Subcutaneous adipose tissue (tissue), 4 donors: ENCODE results near the gene RAPGEF4. TPM values are rescaled to one million over a fixed set of nuclear protein-coding genes. Genes with fewer than 3 reads are reported as not detected.

Experiments used
- total RNA-seq, 4 donors: library from RNA; depleted of rRNA; stranded (reverse); fragments of >200 nt; gene quantifications; one replicate each; pipeline ENCODE4 v1.1.0, GENCODE V29; 2016
- TF ChIP-seq, protein P1 (sequence below): fragments of 450-650 bp; IDR thresholded peaks from one replicate; pipeline ENCODE4 v1.5.1; 2016; ENCODE audit warnings: low read depth, mild to moderate bottlenecking, control low read depth, antibody characterized with exemption, moderate library complexity

Gene RAPGEF4
- total RNA-seq, 4 donors from 2014 or later: 7.0 to 15.0 (median 11.2) TPM

GRCh38 chr2:172968061-172968469, 232.4 kb downstream of the RAPGEF4 start:
- TF ChIP-seq, protein P1, sequence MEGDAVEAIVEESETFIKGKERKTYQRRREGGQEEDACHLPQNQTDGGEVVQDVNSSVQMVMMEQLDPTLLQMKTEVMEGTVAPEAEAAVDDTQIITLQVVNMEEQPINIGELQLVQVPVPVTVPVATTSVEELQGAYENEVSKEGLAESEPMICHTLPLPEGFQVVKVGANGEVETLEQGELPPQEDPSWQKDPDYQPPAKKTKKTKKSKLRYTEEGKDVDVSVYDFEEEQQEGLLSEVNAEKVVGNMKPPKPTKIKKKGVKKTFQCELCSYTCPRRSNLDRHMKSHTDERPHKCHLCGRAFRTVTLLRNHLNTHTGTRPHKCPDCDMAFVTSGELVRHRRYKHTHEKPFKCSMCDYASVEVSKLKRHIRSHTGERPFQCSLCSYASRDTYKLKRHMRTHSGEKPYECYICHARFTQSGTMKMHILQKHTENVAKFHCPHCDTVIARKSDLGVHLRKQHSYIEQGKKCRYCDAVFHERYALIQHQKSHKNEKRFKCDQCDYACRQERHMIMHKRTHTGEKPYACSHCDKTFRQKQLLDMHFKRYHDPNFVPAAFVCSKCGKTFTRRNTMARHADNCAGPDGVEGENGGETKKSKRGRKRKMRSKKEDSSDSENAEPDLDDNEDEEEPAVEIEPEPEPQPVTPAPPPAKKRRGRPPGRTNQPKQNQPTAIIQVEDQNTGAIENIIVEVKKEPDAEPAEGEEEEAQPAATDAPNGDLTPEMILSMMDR: no peak

DNA sequence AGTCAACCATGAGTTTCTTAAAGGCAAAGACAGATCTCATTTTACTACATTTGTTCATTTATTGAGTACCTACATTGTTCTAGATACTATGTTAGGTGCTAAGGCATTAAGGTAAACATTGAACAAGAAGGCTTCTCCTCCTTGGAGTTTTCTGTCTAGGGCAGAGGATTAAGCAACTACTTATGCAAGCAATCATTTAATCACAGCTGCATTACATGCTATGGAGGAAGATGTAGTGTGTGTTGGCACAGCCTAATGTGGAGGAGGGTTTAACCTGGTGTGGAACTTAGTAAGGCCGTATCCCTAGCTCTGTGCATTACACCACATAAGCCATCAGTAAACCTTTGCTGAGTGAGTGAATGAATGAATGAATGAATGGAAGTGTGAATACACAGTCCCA, 233.5 kb downstream of the RAPGEF4 start:
- TF ChIP-seq, protein P1: no peak

DNA sequence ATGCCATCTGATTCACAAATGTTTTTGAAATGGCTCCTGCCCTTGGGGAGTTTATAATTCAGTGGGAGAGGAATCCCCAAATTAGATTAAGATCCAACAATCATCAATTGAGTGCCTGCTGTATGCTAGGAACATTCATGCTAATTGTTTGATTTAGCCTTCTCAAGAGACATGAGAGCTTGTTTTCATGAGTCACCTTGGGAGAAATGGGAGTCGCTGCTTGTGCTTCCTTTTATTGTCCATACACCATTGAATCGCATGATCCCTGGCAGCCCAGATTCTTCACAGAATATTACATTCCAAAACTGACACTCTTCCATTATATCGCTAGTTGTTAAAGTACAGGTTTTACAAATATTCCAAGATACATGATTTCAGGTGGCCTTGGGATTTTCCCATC, 234.0 kb downstream of the RAPGEF4 start:
- TF ChIP-seq, protein P1: no peak

DNA sequence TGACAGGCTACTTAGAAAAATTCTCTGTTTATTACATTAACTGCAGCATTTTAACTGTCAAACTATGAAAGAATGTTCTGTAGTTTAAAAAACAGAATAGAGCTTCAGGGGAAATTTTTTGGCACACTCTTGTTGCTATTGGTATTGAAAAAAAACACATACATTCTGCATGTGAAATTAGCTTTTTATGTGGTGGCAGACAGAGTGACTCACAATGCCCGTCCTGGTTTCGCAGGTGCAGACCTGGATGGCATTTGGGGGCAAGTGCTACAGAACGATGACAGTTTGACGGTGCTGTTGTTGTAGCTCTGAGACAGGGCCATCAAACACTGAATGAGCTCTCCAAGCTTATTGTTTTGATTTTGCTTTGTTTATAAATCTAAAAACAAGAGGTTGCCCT, 235.0 kb downstream of the RAPGEF4 start:
- TF ChIP-seq, protein P1: no peak

DNA sequence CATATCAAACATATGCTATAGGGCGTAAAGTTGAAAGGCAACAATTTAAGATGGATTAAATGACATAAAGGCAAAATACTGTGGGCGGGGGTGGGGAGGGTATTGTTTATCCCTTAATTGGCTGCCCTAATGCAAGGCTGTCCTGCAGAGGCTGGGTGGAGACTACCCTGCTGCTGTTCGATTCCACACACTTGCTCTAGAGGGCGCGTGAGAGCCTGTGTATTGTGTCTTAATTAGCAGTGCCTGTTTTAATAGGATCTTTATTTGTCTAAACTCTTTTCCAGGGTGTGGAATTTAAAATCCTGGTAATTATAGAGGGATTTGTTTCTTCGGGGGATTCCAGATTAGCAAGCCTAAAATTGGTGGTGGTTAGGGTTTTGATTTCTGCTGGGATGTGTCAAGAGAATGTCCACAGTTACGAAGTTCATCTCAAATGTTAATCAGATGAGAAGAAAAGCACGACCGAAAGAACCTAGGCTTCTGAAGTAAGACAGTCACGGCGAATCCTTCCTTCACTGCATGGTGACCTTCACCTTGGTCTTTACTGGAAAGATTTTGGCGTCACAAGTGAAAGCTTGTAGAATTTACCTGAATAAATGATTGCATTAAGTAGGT, 236.5 kb downstream of the RAPGEF4 start:
- TF ChIP-seq, protein P1: no peak

- TF ChIP-seq, protein P1: no peak
These were observed 239.1 kb downstream of the RAPGEF4 start for GRCh38 chr2:172974762-172975161.

DNA sequence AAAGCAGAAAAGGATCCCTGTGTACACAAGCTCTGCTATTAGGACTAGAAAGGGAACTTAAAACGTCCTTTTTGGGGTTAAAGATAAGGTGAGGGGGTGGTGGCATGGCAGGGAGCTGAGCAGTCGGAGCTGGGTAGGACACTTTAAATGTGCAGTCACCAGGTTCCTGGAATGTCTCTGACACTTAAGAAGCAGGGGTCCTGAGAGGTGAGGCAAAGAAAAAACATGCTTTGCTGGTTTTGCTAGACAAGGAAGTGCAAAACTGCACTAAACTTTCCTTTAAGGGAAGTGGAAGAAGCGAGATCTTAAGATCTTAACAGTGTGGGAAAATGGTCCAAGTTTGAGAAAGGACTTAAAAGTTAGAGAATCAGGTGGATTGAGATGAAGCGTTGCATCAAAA, 240.5 kb downstream of the RAPGEF4 start:
- TF ChIP-seq, protein P1: no peak
